HS-27A (cell line): ENCODE results near the gene GARS1.

Source experiments
- DNase-seq: peaks from one replicate; pipeline ENCODE4 v3.0.0-alpha.2; 2012; ENCODE audit warnings: low read depth, missing footprints

GARS1 gene

GRCh38 chr7:30681815-30682211, 87.1 kb downstream of the GARS1 start:
- DNase-seq: no peak

DNA sequence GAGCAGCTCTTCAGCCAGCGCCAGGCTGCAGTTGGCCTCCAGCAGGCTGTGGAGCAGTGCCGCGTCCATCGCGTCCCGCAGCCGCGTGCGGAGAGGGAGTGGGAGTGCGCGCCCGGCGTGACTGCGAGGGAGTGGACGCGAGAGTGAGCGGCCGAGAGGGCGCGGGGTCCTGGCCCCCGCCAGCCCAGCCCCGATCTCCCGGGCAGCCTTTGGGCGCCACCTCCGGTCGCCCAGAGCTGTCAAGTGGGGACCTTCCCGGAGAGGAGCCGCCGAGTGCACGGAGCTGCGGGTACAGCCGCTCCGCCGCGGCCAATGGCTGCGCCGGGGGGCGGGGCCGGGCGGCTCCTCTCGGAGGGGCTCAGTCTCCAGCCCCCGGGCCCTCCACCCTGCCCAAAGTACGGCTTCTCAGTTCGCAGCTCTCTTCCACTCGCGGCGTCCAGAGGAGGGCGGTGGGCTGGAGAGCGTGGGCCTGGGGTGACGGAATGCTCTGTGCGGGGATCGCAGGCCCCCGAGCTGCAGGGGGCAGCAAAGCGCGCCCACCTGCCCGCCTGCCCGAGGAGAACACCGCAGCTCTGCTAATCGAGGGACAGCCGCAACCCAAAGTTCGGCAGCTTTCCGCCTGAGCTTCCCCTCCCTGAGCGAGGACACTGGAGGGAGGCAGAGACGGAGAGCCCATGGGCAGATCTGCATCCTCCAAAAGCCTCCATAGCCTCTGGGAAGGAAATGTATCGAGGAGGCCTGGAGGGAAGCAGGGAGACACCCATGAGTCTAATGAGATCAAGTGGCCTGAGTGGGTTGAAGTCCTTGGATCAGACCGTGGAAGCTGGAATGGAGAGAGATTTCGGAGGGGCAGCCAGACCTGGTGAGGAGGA, 87.8 kb downstream of the GARS1 start, which contains the start of gene CRHR2:
Gene CRHR2 (minus strand): TSS at position 245 of the 872 bp plus-strand sequence. CDS start 176 bp downstream, at position 69.
- DNase-seq: no peak

GRCh38 chr7:30683306-30683705, 88.6 kb downstream of the GARS1 start:
- DNase-seq: no peak
